ENCODE results near the gene TNFSF11.

- TF ChIP-seq POLR2A (IDR thresholded peaks at IDR 0.05; ENCODE audit: low read length) (no peak), GATA1 (IDR thresholded peaks at IDR 0.05; ENCODE audit: low read depth, low read length) (no peak)
Observed at GRCh38 chr13:42656958-42657357, 83.0 kb downstream of the TNFSF11 start.

Measured in erythroblast (primary cell).